NT2/D1 (cell line): Measurements from ENCODE around the gene CREBZF.

Experiments
- YY1 ChIP-seq: IDR thresholded peaks from 2 replicates; pipeline ENCODE4 v1.6.1; 2011; ENCODE audit not compliant: insufficient read length, insufficient read depth
- ZNF274 ChIP-seq: IDR thresholded peaks from 2 replicates; pipeline ENCODE4 v1.6.1; 2011; ENCODE audit warnings: mild to moderate bottlenecking, low read depth, low read length

DNA sequence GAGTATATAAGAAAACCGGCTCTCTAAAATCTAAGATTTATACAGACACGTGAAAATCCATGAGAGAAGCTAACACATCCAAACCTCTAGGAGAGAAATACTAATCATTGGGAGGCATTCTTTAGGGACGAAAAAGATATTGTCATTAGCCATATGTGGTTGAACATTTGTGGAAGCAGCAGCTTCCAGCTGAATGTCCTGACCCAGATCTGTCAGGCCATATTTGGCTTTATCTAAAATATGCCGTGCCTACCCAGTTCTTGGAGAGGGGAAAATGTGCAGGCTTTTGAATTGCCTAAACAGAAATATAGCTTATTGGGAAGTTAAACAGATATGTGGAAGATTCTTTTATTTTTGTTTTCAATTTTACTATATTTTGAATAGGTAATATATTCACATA lies 14.6 kb upstream of the CREBZF start:
- TF ChIP-seq ZNF274 (no peak), YY1 (no peak)
